ENCODE data around the gene MRPS2.

Gene MRPS2

DNA sequence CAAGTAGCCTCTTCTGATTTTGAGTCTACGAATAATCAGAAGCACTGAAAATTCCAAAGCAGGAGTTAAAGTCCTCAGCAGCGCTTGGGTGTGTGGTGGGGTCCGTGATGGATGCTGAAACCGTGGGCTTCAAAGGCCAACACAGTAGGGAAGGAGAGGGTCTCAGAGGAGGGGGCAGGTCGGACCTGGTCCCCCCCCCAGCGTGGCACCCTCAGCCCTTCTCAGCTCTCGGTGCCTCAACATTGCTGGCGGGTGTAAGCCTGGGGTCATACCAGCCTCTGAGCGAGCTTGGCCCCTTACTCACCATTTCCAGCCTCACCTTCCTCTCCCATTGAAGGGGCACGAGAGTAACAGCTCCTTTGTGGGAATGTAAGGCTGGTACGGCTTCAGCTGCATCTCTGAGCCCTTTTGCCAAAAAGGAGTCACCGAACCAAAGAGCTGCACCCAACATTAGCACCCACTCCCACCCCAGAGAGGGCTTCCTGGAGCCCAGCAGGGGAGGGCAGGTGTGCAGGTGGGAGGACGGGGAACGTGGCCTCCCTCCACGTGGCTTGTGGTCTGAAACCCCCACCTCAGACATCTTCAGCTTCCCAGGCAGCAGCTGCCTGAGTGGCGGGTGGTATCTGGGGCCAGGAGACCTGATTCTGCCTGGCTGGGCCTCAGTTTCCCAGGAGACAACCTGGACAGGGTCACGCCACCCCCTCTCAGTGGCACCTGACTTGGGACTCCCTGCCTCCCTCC, 14.0 kb downstream of the MRPS2 start:
- TF ChIP-seq, protein P1, sequence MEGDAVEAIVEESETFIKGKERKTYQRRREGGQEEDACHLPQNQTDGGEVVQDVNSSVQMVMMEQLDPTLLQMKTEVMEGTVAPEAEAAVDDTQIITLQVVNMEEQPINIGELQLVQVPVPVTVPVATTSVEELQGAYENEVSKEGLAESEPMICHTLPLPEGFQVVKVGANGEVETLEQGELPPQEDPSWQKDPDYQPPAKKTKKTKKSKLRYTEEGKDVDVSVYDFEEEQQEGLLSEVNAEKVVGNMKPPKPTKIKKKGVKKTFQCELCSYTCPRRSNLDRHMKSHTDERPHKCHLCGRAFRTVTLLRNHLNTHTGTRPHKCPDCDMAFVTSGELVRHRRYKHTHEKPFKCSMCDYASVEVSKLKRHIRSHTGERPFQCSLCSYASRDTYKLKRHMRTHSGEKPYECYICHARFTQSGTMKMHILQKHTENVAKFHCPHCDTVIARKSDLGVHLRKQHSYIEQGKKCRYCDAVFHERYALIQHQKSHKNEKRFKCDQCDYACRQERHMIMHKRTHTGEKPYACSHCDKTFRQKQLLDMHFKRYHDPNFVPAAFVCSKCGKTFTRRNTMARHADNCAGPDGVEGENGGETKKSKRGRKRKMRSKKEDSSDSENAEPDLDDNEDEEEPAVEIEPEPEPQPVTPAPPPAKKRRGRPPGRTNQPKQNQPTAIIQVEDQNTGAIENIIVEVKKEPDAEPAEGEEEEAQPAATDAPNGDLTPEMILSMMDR (conservative IDR thresholded peaks at IDR 0.05), result no peak
- H3K27ac ChIP-seq, result no peak overlapping the region

DNA sequence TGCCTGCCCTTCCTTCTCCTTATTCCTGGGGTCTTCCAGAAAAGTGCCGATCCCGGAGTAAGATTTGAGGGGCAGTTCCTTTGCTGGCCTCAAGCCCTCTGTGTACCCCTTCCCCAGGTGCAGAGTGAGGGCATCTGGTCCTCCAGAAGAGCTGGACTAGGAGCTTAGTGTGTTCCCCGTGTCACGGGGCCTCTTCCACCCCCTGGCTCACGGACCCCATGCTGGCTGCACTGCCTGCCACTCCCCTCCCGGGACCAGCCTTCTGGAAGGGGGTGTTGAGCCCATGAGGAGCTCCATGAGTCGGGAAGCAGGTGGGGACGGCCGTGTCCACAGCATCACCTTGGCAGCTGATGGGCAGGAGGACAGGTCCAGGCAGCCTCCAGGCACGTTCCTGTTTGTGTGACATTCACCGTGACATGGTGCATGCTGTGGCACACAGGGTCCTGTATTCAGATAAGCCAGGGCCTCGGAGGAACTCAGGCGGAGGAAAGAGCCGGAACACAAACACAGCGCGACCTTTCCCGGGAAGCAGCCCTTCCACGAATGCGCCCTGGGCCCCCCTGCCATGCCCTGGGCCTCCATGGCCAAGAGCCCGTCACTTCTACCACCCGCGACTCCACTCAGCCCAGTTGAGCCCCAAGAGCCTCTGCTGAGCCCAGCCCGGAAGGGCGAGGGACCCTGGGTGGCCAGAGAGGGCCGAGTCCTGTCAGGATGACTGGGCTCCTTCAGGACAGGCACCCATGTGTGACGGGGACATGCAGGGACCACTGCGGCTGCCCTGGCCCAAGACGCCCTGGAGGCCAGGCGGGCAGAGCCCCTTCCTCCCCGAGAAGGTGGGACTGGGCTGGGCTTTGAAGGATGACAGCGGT, 14.8 kb downstream of the MRPS2 start:
- TF ChIP-seq, protein P1 (conservative IDR thresholded peaks at IDR 0.05), result no peak
- no peak for TF ChIP-seq ZFX (IDR thresholded peaks at IDR 0.05)

DNA sequence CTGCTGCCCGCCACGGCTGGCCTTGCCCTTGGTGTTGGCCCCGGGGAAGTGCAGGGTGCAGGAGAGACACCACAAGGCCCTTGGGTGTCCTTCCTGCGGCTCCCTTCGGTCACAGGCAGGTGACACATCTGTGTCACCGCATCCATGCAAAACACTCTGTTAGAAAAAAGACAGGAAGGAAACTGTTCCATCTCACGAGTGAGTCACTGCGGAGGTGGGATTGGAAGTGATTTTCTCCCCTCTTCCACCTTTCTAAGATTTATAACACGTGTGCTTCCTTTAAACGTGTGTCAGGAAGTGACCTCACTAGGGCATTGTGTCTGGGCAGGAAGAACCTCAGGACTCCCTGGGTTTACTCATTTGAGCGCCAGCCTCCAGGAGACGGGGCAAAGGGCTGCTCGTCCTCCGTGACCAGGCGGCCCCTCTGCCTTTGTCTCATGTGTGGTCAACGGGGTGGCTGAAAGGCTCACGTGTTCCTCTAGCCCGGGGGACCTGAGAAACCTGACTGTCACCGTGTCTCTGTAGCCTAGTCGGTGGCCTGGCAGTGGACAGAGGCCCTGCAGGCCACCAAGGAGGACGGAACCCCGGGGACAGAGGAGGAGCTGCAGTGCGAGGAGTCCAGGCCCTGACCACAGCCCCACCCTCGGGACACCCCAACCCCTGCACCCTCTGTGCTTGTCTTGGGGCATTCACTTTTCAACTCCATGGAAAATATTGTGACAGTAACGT, 15.8 kb downstream of the MRPS2 start:
- H3K27ac ChIP-seq, result no peak overlapping the region
- TF ChIP-seq, protein P1 (conservative IDR thresholded peaks at IDR 0.05), result no peak
- TF ChIP-seq ZFX (IDR thresholded peaks at IDR 0.05), result no peak

More for the DNA sequence above, 14.8 kb downstream of the MRPS2 start:
- H3K27ac ChIP-seq, result no peak overlapping the region

DNA sequence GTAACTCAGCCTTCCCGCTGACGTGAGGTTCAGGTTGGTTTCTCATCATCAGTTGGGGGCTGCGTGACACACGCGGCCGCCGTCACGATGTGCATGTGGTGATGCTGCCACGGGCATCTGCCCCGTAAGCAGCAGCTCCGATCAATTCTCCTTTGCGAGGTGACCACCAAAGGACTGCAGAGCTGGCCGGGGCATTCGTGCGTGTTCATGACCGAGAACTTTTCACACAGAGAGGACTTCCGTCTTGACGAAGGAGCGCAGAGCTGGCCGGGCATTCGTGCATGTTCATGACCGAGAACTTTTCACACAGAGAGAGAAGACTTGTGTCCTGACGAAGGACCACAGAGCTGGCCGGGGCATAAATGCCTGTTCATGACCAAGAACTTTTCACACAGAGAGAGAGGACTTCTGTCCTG, 16.9 kb downstream of the MRPS2 start:
- no peak overlapping the region for H3K27ac ChIP-seq
- TF ChIP-seq ZFX (IDR thresholded peaks at IDR 0.05), result no peak
- TF ChIP-seq, protein P1 (conservative IDR thresholded peaks at IDR 0.05), result no peak

DNA sequence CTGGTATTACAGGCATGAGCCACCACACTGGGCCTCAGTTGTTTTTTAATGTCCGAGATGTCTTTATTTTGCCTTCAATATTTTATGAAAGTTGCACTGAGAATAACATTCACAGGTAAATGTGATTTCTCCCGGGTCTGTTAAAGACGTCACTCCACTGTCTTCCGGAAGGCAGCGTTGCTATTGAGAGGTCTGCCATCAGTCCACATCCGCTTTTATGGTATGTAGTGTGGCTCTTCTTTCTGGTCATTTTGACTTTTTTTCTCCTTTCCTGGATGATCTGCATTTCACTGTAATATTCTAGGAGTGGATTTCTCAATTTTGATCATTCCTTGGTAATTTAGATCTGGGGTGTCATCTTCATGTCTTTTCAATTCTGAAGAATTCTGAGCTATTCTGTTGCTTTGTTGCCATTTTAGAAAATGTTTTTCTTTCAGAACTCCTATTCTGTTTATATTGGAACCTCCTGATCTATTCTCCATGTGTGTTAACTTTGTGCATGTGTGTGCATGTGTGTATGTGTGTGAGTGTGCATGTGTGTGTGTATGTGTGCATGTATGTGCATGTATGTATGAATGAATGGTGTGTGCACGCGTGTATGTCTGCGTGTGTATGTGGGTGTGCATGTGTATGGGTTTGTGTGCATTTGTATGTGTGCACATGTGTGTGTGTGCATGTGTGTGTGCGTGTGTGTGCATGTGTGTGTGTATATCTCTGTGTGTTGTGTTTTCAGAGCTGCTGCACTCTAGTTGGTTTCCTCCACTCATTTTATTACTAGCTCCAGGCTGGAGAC, 18.9 kb downstream of the MRPS2 start:
- TF ChIP-seq, protein P1 (conservative IDR thresholded peaks at IDR 0.05), result no peak
- TF ChIP-seq ZFX (IDR thresholded peaks at IDR 0.05), result no peak
- no peak overlapping the region for H3K27ac ChIP-seq

DNA sequence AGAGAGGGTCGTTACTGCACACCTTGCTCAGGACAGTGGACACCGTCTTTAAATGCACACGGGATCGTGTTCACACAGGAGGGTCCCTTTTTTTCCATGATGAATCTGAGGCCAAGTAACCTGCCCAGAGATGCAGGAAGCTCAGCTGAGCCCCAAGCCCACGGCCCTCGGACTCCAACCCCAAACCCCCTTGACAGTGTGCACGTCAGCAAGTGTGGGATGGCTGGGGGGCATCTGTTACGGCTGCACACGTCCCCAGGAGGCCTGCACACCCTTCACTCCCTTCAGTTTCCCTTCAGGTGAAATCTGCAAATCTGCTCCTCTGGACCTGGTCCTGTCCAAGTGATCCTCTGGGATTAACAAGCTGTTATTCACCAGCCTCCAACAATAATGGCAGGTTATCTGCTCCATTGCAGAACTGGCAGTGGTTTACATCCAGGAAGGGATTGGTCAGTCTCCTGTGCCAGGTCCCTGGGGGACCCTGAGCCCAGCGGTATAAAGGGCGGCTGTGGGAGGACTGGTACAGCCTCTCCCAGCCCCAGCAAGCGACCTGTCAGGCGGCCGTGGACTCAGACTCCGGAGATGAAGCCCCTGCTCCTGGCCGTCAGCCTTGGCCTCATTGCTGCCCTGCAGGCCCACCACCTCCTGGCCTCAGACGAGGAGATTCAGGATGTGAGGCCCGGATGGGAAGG, 20.6 kb downstream of the MRPS2 start, which contains the start of gene LCN1:
Gene LCN1 (plus strand): TSS at position 525 of the 692 bp plus-strand sequence. CDS start 58 bp downstream, at position 583.
- no peak within 1 kb of the TSS for H3K27ac ChIP-seq
- no peak for TF ChIP-seq ZFX (IDR thresholded peaks at IDR 0.05)
- TF ChIP-seq, protein P1 (conservative IDR thresholded peaks at IDR 0.05), result no peak

Measured in C4-2B (cell line).